Measurements from ENCODE around the gene LINC01488.

LINC01488 gene

GRCh38 chr11:69535908-69536307, 54.4 kb downstream of the LINC01488 start:
- peaks cover 2 to 34% (median 21%) of the 10 kb centered on the region in 5 donors for H3K4me1 ChIP-seq (ENCODE audit: control insufficient read depth in 5 of 5, insufficient read depth in 5 of 5, low read length in 5 of 5)
- no peak overlapping the region for H3K9ac ChIP-seq (ENCODE audit: low read length in 5 of 5)
- H3K4me3 ChIP-seq (ENCODE audit: low read depth in 1 of 5, low read length in 5 of 5) = no peak overlapping the region
- H3K27me3 ChIP-seq (ENCODE audit: control insufficient read depth in 5 of 5, insufficient read depth in 4 of 5, low read length in 5 of 5) = peaks cover 0 to 2% (median 0%) of the 10 kb centered on the region in 5 donors
- H3K27ac ChIP-seq (ENCODE audit: low read depth, low read length) = no peak overlapping the region
- no peaks in the 10 kb centered on the region for H3K9me3 ChIP-seq (ENCODE audit: control insufficient read depth in 5 of 5, low read length in 5 of 5)
- no peaks in the 10 kb centered on the region for H3K36me3 ChIP-seq (ENCODE audit: control insufficient read depth in 5 of 5, insufficient read depth in 5 of 5, low read length in 5 of 5)

- H3K4me3 ChIP-seq (ENCODE audit: low read depth in 1 of 5, low read length in 5 of 5) = no peak overlapping the region
- H3K4me1 ChIP-seq (ENCODE audit: control insufficient read depth in 5 of 5, insufficient read depth in 5 of 5, low read length in 5 of 5) = peaks cover 2 to 36% (median 26%) of the 10 kb centered on the region in 5 donors
- no peak overlapping the region for H3K9ac ChIP-seq (ENCODE audit: low read length in 5 of 5)
- no peaks in the 10 kb centered on the region for H3K36me3 ChIP-seq (ENCODE audit: control insufficient read depth in 5 of 5, insufficient read depth in 5 of 5, low read length in 5 of 5)
- no peaks in the 10 kb centered on the region for H3K9me3 ChIP-seq (ENCODE audit: control insufficient read depth in 5 of 5, low read length in 5 of 5)
- H3K27ac ChIP-seq (ENCODE audit: low read depth, low read length) = no peak overlapping the region
- H3K27me3 ChIP-seq (ENCODE audit: control insufficient read depth in 5 of 5, insufficient read depth in 4 of 5, low read length in 5 of 5) = peaks cover 0 to 2% (median 0%) of the 10 kb centered on the region in 5 donors
These were observed 54.9 kb downstream of the LINC01488 start for GRCh38 chr11:69536406-69536805.

GRCh38 chr11:69537126-69537525, 55.7 kb downstream of the LINC01488 start:
- no peaks in the 10 kb centered on the region for H3K36me3 ChIP-seq (ENCODE audit: control insufficient read depth in 5 of 5, insufficient read depth in 5 of 5, low read length in 5 of 5)
- peaks cover 0 to 2% (median 0%) of the 10 kb centered on the region in 5 donors for H3K27me3 ChIP-seq (ENCODE audit: control insufficient read depth in 5 of 5, insufficient read depth in 4 of 5, low read length in 5 of 5)
- no peak overlapping the region for H3K9ac ChIP-seq (ENCODE audit: low read length in 5 of 5)
- no peaks in the 10 kb centered on the region for H3K9me3 ChIP-seq (ENCODE audit: control insufficient read depth in 5 of 5, low read length in 5 of 5)
- no peak overlapping the region for H3K4me3 ChIP-seq (ENCODE audit: low read depth in 1 of 5, low read length in 5 of 5)
- peaks cover 2 to 41% (median 29%) of the 10 kb centered on the region in 5 donors for H3K4me1 ChIP-seq (ENCODE audit: control insufficient read depth in 5 of 5, insufficient read depth in 5 of 5, low read length in 5 of 5)
- H3K27ac ChIP-seq (ENCODE audit: low read depth, low read length) = no peak overlapping the region

GRCh38 chr11:69537855-69538640, 56.6 kb downstream of the LINC01488 start:
- peaks cover 0 to 2% (median 0%) of the 10 kb centered on the region in 5 donors for H3K27me3 ChIP-seq (ENCODE audit: control insufficient read depth in 5 of 5, insufficient read depth in 4 of 5, low read length in 5 of 5)
- no peaks in the 10 kb centered on the region for H3K36me3 ChIP-seq (ENCODE audit: control insufficient read depth in 5 of 5, insufficient read depth in 5 of 5, low read length in 5 of 5)
- H3K9ac ChIP-seq (ENCODE audit: low read length in 5 of 5) = no peak overlapping the region
- H3K4me3 ChIP-seq (ENCODE audit: low read depth in 1 of 5, low read length in 5 of 5) = no peak overlapping the region
- no peaks in the 10 kb centered on the region for H3K9me3 ChIP-seq (ENCODE audit: control insufficient read depth in 5 of 5, low read length in 5 of 5)
- peaks cover 2 to 41% (median 29%) of the 10 kb centered on the region in 5 donors for H3K4me1 ChIP-seq (ENCODE audit: control insufficient read depth in 5 of 5, insufficient read depth in 5 of 5, low read length in 5 of 5)
- H3K27ac ChIP-seq (ENCODE audit: low read depth, low read length) = no peak overlapping the region

GRCh38 chr11:69538854-69539253, 57.4 kb downstream of the LINC01488 start:
- H3K27me3 ChIP-seq (ENCODE audit: control insufficient read depth in 5 of 5, insufficient read depth in 4 of 5, low read length in 5 of 5) = peaks cover 0 to 2% (median 0%) of the 10 kb centered on the region in 5 donors
- no peak overlapping the region for H3K4me3 ChIP-seq (ENCODE audit: low read depth in 1 of 5, low read length in 5 of 5)
- no peak overlapping the region for H3K27ac ChIP-seq (ENCODE audit: low read depth, low read length)
- no peaks in the 10 kb centered on the region for H3K36me3 ChIP-seq (ENCODE audit: control insufficient read depth in 5 of 5, insufficient read depth in 5 of 5, low read length in 5 of 5)
- peaks cover 2 to 41% (median 29%) of the 10 kb centered on the region in 5 donors for H3K4me1 ChIP-seq (ENCODE audit: control insufficient read depth in 5 of 5, insufficient read depth in 5 of 5, low read length in 5 of 5)
- no peak overlapping the region for H3K9ac ChIP-seq (ENCODE audit: low read length in 5 of 5)
- H3K9me3 ChIP-seq (ENCODE audit: control insufficient read depth in 5 of 5, low read length in 5 of 5) = no peaks in the 10 kb centered on the region

GRCh38 chr11:69539416-69540117, 58.1 kb downstream of the LINC01488 start:
- Histone ChIP-seq H3K27me3 (ENCODE audit: control insufficient read depth in 5 of 5, insufficient read depth in 4 of 5, low read length in 5 of 5) (peaks cover 0 to 4% (median 0%) of the 10 kb centered on the region in 5 donors), H3K36me3 (ENCODE audit: control insufficient read depth in 5 of 5, insufficient read depth in 5 of 5, low read length in 5 of 5) (no peaks in the 10 kb centered on the region), H3K4me3 (ENCODE audit: low read depth in 1 of 5, low read length in 5 of 5) (peak overlapping the region in 2 of 5 donors; percentile 6), H3K9me3 (ENCODE audit: control insufficient read depth in 5 of 5, low read length in 5 of 5) (no peaks in the 10 kb centered on the region), H3K4me1 (ENCODE audit: control insufficient read depth in 5 of 5, insufficient read depth in 5 of 5, low read length in 5 of 5) (peaks cover 2 to 41% (median 29%) of the 10 kb centered on the region in 5 donors), H3K9ac (ENCODE audit: low read length in 5 of 5) (no peak overlapping the region), H3K27ac (ENCODE audit: low read depth, low read length) (no peak overlapping the region)

GRCh38 chr11:69540118-69541000, 58.9 kb downstream of the LINC01488 start:
- peak overlapping the region in 2 of 5 donors; percentile 6 for H3K4me3 ChIP-seq (ENCODE audit: low read depth in 1 of 5, low read length in 5 of 5)
- H3K36me3 ChIP-seq (ENCODE audit: control insufficient read depth in 5 of 5, insufficient read depth in 5 of 5, low read length in 5 of 5) = no peaks in the 10 kb centered on the region
- peaks cover 2 to 41% (median 29%) of the 10 kb centered on the region in 5 donors for H3K4me1 ChIP-seq (ENCODE audit: control insufficient read depth in 5 of 5, insufficient read depth in 5 of 5, low read length in 5 of 5)
- no peak overlapping the region for H3K27ac ChIP-seq (ENCODE audit: low read depth, low read length)
- H3K9me3 ChIP-seq (ENCODE audit: control insufficient read depth in 5 of 5, low read length in 5 of 5) = no peaks in the 10 kb centered on the region
- H3K27me3 ChIP-seq (ENCODE audit: control insufficient read depth in 5 of 5, insufficient read depth in 4 of 5, low read length in 5 of 5) = peaks cover 0 to 4% (median 2%) of the 10 kb centered on the region in 5 donors
- H3K9ac ChIP-seq (ENCODE audit: low read length in 5 of 5) = no peak overlapping the region

- no peak overlapping the region for H3K27ac ChIP-seq (ENCODE audit: low read depth, low read length)
- H3K9me3 ChIP-seq (ENCODE audit: control insufficient read depth in 5 of 5, low read length in 5 of 5) = no peaks in the 10 kb centered on the region
- H3K4me3 ChIP-seq (ENCODE audit: low read depth in 1 of 5, low read length in 5 of 5) = no peak overlapping the region
- H3K4me1 ChIP-seq (ENCODE audit: control insufficient read depth in 5 of 5, insufficient read depth in 5 of 5, low read length in 5 of 5) = peaks cover 2 to 41% (median 29%) of the 10 kb centered on the region in 5 donors
- no peaks in the 10 kb centered on the region for H3K36me3 ChIP-seq (ENCODE audit: control insufficient read depth in 5 of 5, insufficient read depth in 5 of 5, low read length in 5 of 5)
- no peak overlapping the region for H3K9ac ChIP-seq (ENCODE audit: low read length in 5 of 5)
- peaks cover 0 to 4% (median 2%) of the 10 kb centered on the region in 5 donors for H3K27me3 ChIP-seq (ENCODE audit: control insufficient read depth in 5 of 5, insufficient read depth in 4 of 5, low read length in 5 of 5)
These were observed 59.5 kb downstream of the LINC01488 start for GRCh38 chr11:69541001-69541285.

GRCh38 chr11:69541501-69542313, 60.2 kb downstream of the LINC01488 start:
- no peak overlapping the region for H3K4me3 ChIP-seq (ENCODE audit: low read depth in 1 of 5, low read length in 5 of 5)
- no peak overlapping the region for H3K9ac ChIP-seq (ENCODE audit: low read length in 5 of 5)
- H3K27me3 ChIP-seq (ENCODE audit: control insufficient read depth in 5 of 5, insufficient read depth in 4 of 5, low read length in 5 of 5) = peaks cover 0 to 5% (median 2%) of the 10 kb centered on the region in 5 donors
- H3K9me3 ChIP-seq (ENCODE audit: control insufficient read depth in 5 of 5, low read length in 5 of 5) = no peaks in the 10 kb centered on the region
- no peak overlapping the region for H3K27ac ChIP-seq (ENCODE audit: low read depth, low read length)
- H3K36me3 ChIP-seq (ENCODE audit: control insufficient read depth in 5 of 5, insufficient read depth in 5 of 5, low read length in 5 of 5) = no peaks in the 10 kb centered on the region
- H3K4me1 ChIP-seq (ENCODE audit: control insufficient read depth in 5 of 5, insufficient read depth in 5 of 5, low read length in 5 of 5) = peaks cover 2 to 41% (median 29%) of the 10 kb centered on the region in 5 donors
